K562 (cell line): Measurements from ENCODE around the gene GHRH.

ENCODE experiments used
- ADNP ChIP-seq: fragments of 200-800 bp; sonication (Bioruptor generic); IDR thresholded peaks from 2 replicates; pipeline ENCODE4 v1.6.1; 2016; ENCODE audit warnings: missing genetic modification characterization, missing compliant biosample characterization
- AFF4 ChIP-seq: sonication (generic); formaldehyde crosslinking; IDR thresholded peaks from 2 replicates; pipeline ENCODE4 v1.8.0; 2023; ENCODE audit warnings: mild to moderate bottlenecking, missing genetic modification reagents
- CTCF ChIP-seq, 3 experiments: IDR thresholded peaks in 2 of 3; conservative IDR thresholded peaks in 1 of 3; 2 replicates each; pipeline ENCODE4 v1.5.1; 2011 to 2012; ENCODE audit warnings: low read length in 3 of 3, mild to moderate bottlenecking in 3 of 3, control low read depth in 2 of 3, improper control_type of control experiment in 1 of 3, inconsistent platforms in 1 of 3, low read depth in 1 of 3, mixed read lengths in 1 of 3, moderate library complexity in 1 of 3; ENCODE audit not compliant: insufficient read depth in 2 of 3
- EZH2 ChIP-seq: IDR thresholded peaks from 2 replicates; pipeline ENCODE4 v1.6.1; 2012; ENCODE audit warnings: low read depth, mild to moderate bottlenecking, inconsistent platforms, low read length, borderline replicate concordance
- FIP1L1 ChIP-seq: fragments of 200-400 bp; formaldehyde crosslinking; IDR thresholded peaks from 2 replicates; pipeline ENCODE4 v1.6.1; 2018; ENCODE audit warnings: mild to moderate bottlenecking, low read depth, low read length; ENCODE audit not compliant: poor library complexity, severe bottlenecking
- FOS ChIP-seq: IDR thresholded peaks from 3 replicates; pipeline ENCODE4 v1.6.1; 2011; ENCODE audit not compliant: insufficient read length; ENCODE audit errors: extremely low read depth
- MAZ ChIP-seq, 2 experiments: fragments of 450-650 bp in 1 of 2; sonication (generic) in 1 of 2; formaldehyde crosslinking; IDR thresholded peaks in 1 of 2; conservative IDR thresholded peaks in 1 of 2; 2 replicates each; pipeline versions ENCODE4 v1.4.0 to v1.5.0; 2020; ENCODE audit warnings: mild to moderate bottlenecking in 1 of 2, missing genetic modification reagents in 1 of 2
- NR1H2 ChIP-seq: sonication (generic); formaldehyde crosslinking; IDR thresholded peaks from 2 replicates; pipeline ENCODE4 v1.4.0; 2020; ENCODE audit warnings: mild to moderate bottlenecking, missing genetic modification reagents
- RBM22 ChIP-seq: fragments of 200-400 bp; formaldehyde crosslinking; IDR thresholded peaks from 2 replicates; pipeline ENCODE4 v1.6.1; 2018; ENCODE audit warnings: low read length, low read depth; ENCODE audit not compliant: poor library complexity, severe bottlenecking
- SREBF1 ChIP-seq: fragments of 150-350 bp; IDR thresholded peaks from 2 replicates; pipeline ENCODE4 v1.6.1; 2014; ENCODE audit warnings: antibody characterized with exemption, low read depth, low read length, borderline replicate concordance
- TRIM28 ChIP-seq: fragments of 450-650 bp; IDR thresholded peaks from 2 replicates; pipeline ENCODE4 v1.6.1; 2017
- ZMIZ1 ChIP-seq, 2 experiments: fragments of 150-350 bp in 1 of 2; IDR thresholded peaks; 2 replicates each; pipeline ENCODE4 v1.6.1; 2012 to 2016; ENCODE audit warnings: low read depth in 2 of 2, low read length in 2 of 2, mild to moderate bottlenecking in 1 of 2, moderate library complexity in 1 of 2
- ZNF274 ChIP-seq: IDR thresholded peaks from 2 replicates; pipeline ENCODE4 v1.6.1; 2011; ENCODE audit warnings: low read depth, mild to moderate bottlenecking, low read length, moderate library complexity, borderline replicate concordance

- TF ChIP-seq RBM22, result no peak
- TF ChIP-seq ZMIZ1 (IDR thresholded peaks at IDR 0.05; ENCODE audit: low read depth in 2 of 2, low read length in 2 of 2), result no peak
- TF ChIP-seq SREBF1, result no peak
- no peak for TF ChIP-seq EZH2
- TF ChIP-seq AFF4 (CRISPR knock-in tag), result no peak
- no peak for TF ChIP-seq ADNP (tag)
- no peak for TF ChIP-seq FOS
- TF ChIP-seq FIP1L1, result no peak
- no peak for TF ChIP-seq CTCF (IDR thresholded peaks at IDR 0.05 in 2 of 3, conservative IDR thresholded peaks at IDR 0.05 in 1 of 3; ENCODE audit: insufficient read depth in 2 of 3, low read depth in 1 of 3, low read length in 3 of 3)
- TF ChIP-seq TRIM28, result no peak
- no peak for TF ChIP-seq NR1H2 (CRISPR knock-in tag)
- TF ChIP-seq MAZ (CRISPR knock-in tag; conservative IDR thresholded peaks at IDR 0.05 in 1 of 2, IDR thresholded peaks at IDR 0.05 in 1 of 2), result no peak
- TF ChIP-seq ZNF274, result no peak
These were observed 55.8 kb downstream of the GHRH start for GRCh38 chr20:37205794-37206193.
